Left cardiac atrium (tissue), 4 donors: ENCODE measurements around the gene RNF144A. TPM values are rescaled to one million over a fixed set of nuclear protein-coding genes. Genes with fewer than 3 reads are reported as not detected.

Experiments used
- ATAC-seq, 2 donors: fragments of 200-7000 bp; cut with Tn5 transposase; one replicate each; pipeline ENCODE4 v1.9.1; 2020; ENCODE audit warnings: mild to moderate bottlenecking in 2 of 2, moderate library complexity in 2 of 2
- DNase-seq: peaks from one replicate; pipeline ENCODE4 v3.0.0-alpha.2; 2020
- intact Hi-C, 2 donors: fragments of 100-400 bp; cut with DNase I; formaldehyde crosslinking; loops; one replicate each; pipeline versions ENCODE4 v1.14.1 to v1.15.1; 2022 to 2023
- total RNA-seq, 2 donors: library from RNA; stranded (reverse); fragmentation: NEBNext Ultra II Directional; extraction: Animal tissue kit (Norgen Biotek cat#: 25700); gene quantifications; one replicate each; pipeline ENCODE4 v1.2.1, GENCODE V29; 2021
- donor health status: DM: no; HTN: yes; CAD: no.
- donor health status: DM: no; HTN: yes; CAD: no; lungs with severe emphysema.
- donor health status: DM: yes; HTN: yes; CAD: no.
- donor health status: Dilated cardiomyopathy.

RNF144A gene
- total RNA-seq, 2 donors from 2014 or later = 4.4 to 10.4 TPM

GRCh38 chr2:6940820-6941219 lies 23.6 kb downstream of the RNF144A start:
- no peak for DNase-seq
- intact Hi-C loops = no loop called here
- ATAC-seq = no peak

GRCh38 chr2:6941299-6942046 lies 24.3 kb downstream of the RNF144A start:
- DNase-seq (no peak), ATAC-seq (no peak)
- intact Hi-C loops = no loop called here

DNA sequence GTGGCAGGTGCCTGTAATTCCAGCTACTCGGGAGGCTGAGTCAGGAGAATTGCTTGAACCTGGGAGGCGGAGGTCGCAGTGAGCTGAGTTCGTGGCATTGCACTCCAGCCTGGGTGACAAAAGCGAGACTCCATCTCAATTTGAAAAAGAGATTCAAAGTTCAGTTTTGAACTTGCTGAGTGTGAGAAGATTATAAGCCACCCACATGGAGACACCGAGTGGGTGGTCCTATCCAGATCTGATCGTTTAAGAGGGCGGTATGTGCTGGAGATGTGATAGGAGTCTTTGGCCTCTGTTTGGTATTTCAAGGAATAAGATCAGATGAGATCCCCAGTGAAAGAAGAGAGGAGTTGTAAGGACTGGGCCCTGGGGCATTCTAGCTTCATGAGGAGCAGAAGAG lies 25.6 kb downstream of the RNF144A start:
- DNase-seq (no peak), ATAC-seq (no peak)
- intact Hi-C loops = no loop called here

GRCh38 chr2:6943523-6943922 lies 26.3 kb downstream of the RNF144A start:
- DNase-seq = no peak
- intact Hi-C loops = no loop called here
- ATAC-seq = no peak

DNA sequence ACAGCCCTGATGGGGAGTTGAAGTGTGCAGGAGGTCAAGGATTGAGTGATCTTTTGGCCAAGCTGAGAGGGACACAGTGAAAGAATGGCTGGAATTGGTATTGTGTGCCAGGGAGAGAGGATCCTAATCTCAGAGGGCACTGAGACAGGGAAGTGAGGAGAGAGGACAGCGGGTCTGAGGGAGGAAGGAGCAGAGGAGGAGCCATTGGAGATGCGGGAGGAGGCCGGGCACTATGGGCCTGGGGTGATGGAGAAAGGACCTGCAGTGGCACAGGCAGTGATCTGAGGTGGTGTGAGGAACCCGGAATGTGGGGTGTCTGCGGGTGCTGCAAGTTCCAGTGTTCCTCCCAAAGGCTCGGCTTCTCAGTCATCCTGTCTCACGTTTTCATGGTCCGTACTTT lies 26.8 kb downstream of the RNF144A start:
- intact Hi-C loops = no loop called here
- DNase-seq (no peak), ATAC-seq (no peak)

GRCh38 chr2:6944555-6944954 lies 27.3 kb downstream of the RNF144A start:
- intact Hi-C loops = no loop called here
- DNase-seq (no peak), ATAC-seq (no peak)

GRCh38 chr2:6945087-6945813 lies 28.0 kb downstream of the RNF144A start:
- intact Hi-C loops = no loop called here
- no peak for ATAC-seq
- DNase-seq = no peak

- ATAC-seq (no peak), DNase-seq (no peak)
- intact Hi-C loops = no loop called here
Measured at GRCh38 chr2:6945821-6946220, 28.6 kb downstream of the RNF144A start.

DNA sequence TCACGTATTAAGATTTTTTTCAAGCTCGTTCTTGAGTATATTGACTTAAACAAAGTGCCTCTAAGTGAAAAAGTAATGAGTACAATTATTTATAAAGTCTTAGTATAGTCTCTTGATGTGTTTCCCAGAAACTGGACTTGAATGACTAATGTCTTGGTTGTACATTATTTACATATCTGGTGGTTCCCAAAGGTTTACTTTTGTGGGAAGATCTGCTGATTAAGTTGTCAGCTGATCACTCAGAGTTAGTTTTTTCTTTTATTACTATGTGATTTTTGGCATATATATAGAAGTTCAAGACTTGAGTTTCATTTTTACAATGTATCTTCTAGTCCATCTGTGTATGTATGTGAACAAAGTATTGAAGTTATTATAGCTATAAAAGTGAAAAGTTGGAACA lies 29.5 kb downstream of the RNF144A start:
- intact Hi-C loops = no loop called here
- DNase-seq (no peak), ATAC-seq (no peak)

DNA sequence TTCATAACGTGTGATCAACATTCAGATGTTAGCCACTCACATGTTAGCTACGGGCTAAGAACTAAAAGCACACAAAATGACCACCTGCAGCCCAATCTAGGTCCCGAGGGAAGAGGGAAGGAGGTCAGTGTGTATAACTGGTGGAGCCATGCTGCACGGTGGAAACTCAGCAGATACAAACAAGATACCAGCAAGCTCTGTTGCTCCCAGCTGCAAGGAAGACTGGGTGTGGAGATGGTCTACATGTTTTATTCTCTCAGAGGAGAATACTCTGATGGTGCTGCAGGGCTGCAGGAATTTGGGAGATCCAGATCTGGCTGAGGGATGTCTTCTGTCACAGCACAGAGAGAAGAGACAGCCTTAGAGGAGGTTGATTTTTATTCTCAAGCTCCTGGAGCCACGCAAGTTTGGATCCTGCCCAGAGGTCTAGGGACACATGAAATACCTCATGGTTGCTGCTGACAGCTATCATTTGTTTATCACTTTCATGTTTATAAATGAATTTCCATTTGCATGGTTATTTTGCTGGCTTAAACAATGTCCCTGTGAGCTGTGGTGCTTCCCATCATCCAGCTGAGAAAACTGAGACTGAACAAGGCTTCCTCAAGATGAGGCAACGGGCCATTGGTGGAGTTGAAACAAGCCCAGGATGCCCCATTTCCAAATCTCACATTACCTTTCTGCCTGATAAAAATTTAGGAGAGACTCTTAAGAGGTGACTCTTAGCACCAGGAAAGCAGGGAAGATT lies 30.9 kb downstream of the RNF144A start:
- peak in 1 of 2 donors; percentile 41 for ATAC-seq
- intact Hi-C loops = no loop called here
- DNase-seq = no peak

GRCh38 chr2:6948677-6949351 lies 31.6 kb downstream of the RNF144A start:
- intact Hi-C loops = no loop called here
- no peak for ATAC-seq
- no peak for DNase-seq

DNA sequence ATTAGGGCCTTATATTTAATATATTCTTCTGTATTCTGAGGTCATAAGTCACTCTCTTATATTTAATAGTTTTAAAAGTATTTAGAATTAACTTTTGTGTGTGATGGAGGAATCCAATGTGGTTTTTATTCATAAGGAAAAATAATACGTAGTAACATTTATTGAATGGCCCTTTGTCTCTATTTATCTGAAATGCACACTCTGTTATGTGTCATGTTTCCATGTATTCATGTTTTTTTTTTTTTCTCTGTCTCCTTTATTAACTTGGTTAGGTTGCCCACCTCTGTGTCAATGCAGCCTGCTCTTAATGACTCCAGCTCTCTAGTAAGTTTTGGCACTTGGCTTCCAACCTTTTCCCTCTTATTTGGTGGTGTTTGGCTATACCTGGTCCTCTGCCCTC lies 33.8 kb downstream of the RNF144A start:
- ATAC-seq = no peak

GRCh38 chr2:6952101-6952500 lies 34.9 kb downstream of the RNF144A start:
- ATAC-seq = no peak
- intact Hi-C loops = no loop called here
- DNase-seq = no peak

More for the DNA sequence above, 33.8 kb downstream of the RNF144A start:
- no peak for DNase-seq
- intact Hi-C loops = no loop called here

- intact Hi-C loops = no loop called here
- no peak for ATAC-seq
- no peak for DNase-seq
Measured at GRCh38 chr2:6954586-6954985, 37.4 kb downstream of the RNF144A start.

DNA sequence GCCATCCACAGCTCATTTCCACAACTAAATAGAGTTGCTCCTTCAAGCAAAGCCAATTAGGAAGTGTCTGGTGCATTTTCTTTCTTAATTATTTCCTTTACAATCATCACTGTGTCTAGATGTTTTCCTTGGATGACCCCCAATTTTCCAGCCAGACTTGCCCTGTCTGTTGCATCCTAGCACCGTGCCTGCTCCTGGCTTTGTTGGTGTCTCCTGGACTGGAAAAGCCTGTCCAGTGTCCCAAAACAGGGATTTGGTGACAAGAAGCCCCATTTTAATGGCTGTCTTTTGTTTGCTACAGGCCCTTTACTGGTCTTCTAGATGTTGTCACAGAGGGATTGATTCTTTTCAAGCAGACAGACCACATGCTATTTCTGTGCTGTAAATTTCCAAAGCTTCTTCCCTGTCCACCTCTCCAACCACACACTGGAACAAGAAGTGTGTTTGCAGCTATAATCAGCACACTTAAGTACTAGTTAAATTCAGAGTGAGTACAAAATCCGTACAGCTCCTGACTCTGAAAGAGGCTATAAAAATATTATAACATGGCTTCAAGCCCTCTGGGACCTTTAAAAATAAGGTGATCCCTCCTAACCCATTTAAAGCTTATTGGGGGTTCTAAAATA lies 38.4 kb downstream of the RNF144A start:
- ATAC-seq = peak in 1 of 2 donors; percentile 45
- intact Hi-C loops = no loop called here

GRCh38 chr2:6956566-6956965 lies 39.4 kb downstream of the RNF144A start:
- intact Hi-C loops = no loop called here
- no peak for ATAC-seq
- DNase-seq = no peak

More for the DNA sequence above, 38.4 kb downstream of the RNF144A start:
- no peak for DNase-seq

GRCh38 chr2:6957031-6957714 lies 40.0 kb downstream of the RNF144A start:
- ATAC-seq (no peak), DNase-seq (no peak)
- intact Hi-C loops = no loop called here

DNA sequence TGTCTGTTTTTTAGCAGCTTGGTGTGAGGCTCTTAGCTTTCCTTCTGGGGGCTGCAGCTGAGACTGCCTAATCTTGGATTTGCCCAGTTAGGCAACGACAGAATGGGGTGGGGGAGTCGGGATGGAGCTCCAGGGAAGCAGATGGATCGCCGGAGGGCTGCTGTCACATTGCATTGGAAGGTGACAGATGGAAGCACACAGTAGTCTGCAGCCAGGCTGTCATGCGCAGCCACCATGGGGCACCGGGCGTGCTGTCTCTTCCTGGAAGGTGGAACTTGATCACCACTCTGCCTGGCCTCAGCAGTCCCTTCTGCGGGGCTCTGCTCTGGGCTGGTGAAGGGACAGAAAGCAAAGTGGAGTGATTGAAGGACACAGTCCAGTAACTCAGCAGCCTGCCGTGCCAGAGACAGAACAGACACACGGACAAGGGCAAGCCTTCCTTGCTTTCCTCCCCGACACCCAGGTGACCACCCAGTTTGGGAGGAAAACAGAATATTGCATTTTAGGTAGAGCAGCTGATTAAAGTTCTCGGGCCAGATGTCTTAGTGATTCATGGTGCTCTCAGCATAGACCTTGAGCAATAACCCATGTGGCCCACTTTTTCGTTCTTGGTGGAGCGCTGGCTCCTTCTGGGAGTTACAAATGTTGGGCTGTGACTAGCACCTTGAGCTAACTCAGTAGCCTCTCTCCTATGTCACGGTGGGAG lies 40.9 kb downstream of the RNF144A start:
- peak in 1 of 2 donors; percentile 11 for ATAC-seq
- intact Hi-C loops = no loop called here

More for the DNA sequence above, 40.9 kb downstream of the RNF144A start:
- no peak for DNase-seq
